Natural killer cell treated with Interleukin-12 subunit alpha and Interleukin-12 subunit beta and Interleukin-15 and Interleukin-18, amount 100 ng/mL, for 72 hours (primary cell): Measurements from ENCODE around the gene PLA2G2A. TPM values are rescaled to one million over a fixed set of nuclear protein-coding genes. Genes with fewer than 3 reads are reported as not detected.
"Not testable (repeated sequence)": the region's sequence is repeated elsewhere in the genome, so short reads cannot be mapped to it uniquely, and the experiment has no call there.

ENCODE experiments used
- ATAC-seq, 2 donors: fragments of 150-1000 bp; cut with Tn5 transposase in 1 of 2; sonication (Bioruptor Pico), chemical (Tn5 transposase) in 1 of 2; 2 replicates each; pipeline ENCODE4 v1.10.0; 2021
- DNase-seq: peaks from one replicate; pipeline ENCODE4 v3.0.0; 2022; ENCODE audit warnings: low spot score
- H3K27ac Mint-ChIP-seq, 2 donors: 1 replicate in 1 of 2; 2 replicates in 1 of 2; pipeline ENCODE4 v1.8.0; 2022; ENCODE audit warnings: mixed read lengths in 2 of 2, mild to moderate bottlenecking in 1 of 2, moderate library complexity in 1 of 2
- H3K27me3 Mint-ChIP-seq, 2 donors: 1 replicate in 1 of 2; 2 replicates in 1 of 2; pipeline ENCODE4 v1.8.0; 2022; ENCODE audit warnings: mixed read lengths in 2 of 2
- H3K36me3 Mint-ChIP-seq: one replicate; pipeline ENCODE4 v1.8.0; 2022; ENCODE audit warnings: mixed read lengths
- H3K4me1 Mint-ChIP-seq, 2 donors: 1 replicate in 1 of 2; 2 replicates in 1 of 2; pipeline ENCODE4 v1.8.0; 2022; ENCODE audit warnings: low read depth in 2 of 2, mixed read lengths in 2 of 2, mild to moderate bottlenecking in 1 of 2
- H3K4me3 Mint-ChIP-seq: one replicate; pipeline ENCODE4 v1.8.0; 2022; ENCODE audit warnings: mixed read lengths
- H3K9me3 Mint-ChIP-seq: 2 replicates; pipeline ENCODE4 v1.8.0; 2022; ENCODE audit warnings: mixed read lengths
- total RNA-seq, 2 donors: library from RNA; stranded (reverse); gene quantifications; one replicate each; pipeline ENCODE4 v1.2.3, GENCODE V29; 2022

PLA2G2A gene
- total RNA-seq, 2 donors from 2014 or later: not detected

DNA sequence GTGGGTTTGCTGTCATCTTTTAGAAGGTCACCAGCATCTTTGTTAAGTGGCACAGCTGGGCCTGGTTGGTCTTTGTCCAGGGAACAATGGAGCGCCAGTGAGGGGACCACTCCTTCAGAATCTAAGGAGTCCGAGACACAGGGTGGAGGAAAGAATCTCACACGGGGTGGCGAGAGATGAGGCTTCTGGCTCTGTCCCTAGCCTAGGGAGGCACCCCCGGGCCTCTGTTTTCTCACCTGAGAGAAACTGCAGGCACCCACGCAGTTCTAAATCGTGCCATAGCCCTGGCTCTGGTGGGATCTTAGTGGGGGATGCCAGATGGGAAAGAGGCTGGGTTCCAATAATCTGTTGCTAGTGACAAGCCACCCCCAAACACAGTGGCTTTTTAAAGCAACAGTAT is 45.1 kb downstream of the PLA2G2A start:
- H3K9me3 Mint-ChIP-seq: peaks cover 10% of the 10 kb centered on the region

DNA sequence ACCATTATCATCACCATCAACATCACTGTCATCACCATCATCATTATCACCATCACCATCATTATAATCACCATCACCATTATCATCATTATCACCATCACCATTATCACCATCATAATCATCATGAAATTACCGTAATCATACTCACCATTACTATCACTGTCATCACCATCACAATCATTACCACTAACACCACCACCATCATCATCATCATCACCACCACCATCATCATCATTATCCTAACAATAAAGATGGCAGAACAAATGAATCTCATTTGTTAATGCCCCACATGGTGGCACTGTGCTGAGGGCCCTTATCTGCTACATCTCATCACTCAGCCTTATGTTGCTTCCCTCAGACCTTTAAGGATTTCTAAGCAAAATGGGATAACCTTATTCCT is 46.6 kb downstream of the PLA2G2A start:
- H3K4me3 Mint-ChIP-seq: no peak overlapping the region
- H3K36me3 Mint-ChIP-seq: peaks cover 15% of the 10 kb centered on the region

More for the DNA sequence above, 45.1 kb downstream of the PLA2G2A start:
- DNase-seq (no peak), ATAC-seq (no peak)
- Mint-ChIP-seq H3K27me3 (peaks cover 9 to 11% of the 10 kb centered on the region in 2 donors), H3K27ac (no peak overlapping the region), H3K4me1 (no peaks in the 10 kb centered on the region), H3K36me3 (peaks cover 15% of the 10 kb centered on the region), H3K4me3 (no peak overlapping the region)

DNA sequence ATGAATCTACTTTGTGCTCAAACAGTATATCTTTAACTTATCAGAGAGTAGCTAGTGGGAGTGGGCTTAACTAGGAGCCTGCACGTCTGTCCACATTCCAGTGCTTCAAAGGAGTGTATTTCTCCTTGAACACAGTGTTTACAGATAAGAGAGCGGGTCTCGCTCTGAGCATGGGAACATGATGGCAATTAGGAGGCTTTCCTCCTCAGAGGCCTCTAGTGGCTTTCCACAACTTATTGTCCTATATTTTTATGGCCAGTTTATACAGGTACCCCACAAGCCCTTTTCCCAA is 52.3 kb downstream of the PLA2G2A start:
- H3K27me3 Mint-ChIP-seq: peaks cover 7 to 11% of the 10 kb centered on the region in 2 donors
- H3K27ac Mint-ChIP-seq: not testable (repeated sequence)

More for the DNA sequence above, 46.6 kb downstream of the PLA2G2A start:
- DNase-seq (no peak), ATAC-seq (no peak)
- Mint-ChIP-seq H3K4me1 (no peaks in the 10 kb centered on the region), H3K27ac (no peak overlapping the region), H3K9me3 (peaks cover 10% of the 10 kb centered on the region), H3K27me3 (peaks cover 8 to 16% of the 10 kb centered on the region in 2 donors)

DNA sequence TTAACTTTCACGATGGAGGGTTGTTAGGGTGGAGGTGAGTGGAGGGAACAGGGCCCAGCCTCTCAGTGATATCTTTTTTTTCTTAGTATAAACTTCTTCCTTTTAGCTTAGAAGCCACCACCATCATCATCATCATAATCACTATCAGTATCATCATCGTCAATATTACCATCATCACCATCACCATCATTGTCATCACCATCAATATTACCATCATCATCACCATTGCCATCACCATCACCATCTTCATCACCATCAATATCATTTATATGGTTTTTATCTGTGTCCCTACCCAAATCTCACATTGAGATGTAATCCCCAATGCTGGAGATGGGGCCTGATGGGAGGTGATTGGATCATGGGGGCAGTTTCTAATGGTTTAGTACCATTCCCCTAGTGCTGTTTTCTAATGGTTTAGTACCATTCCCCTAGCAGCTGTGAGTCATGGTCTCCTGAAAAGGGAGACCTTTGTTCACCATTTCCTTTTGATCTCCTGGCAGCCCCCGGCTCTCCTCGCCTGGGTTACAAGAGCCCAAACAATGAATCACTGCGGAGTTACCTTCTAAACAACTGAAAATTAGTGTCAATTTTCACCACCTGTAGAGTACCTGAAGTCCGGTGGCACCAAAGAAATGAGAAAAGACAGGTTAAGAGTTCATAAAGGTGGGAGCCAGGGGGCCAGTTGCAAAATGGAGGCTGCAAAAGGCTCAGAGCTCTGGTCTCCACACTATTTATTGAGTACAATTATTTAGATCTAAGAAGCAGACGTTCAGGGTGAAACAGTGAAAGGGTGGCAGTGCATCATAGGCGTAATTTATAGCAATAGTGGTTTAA is 52.9 kb downstream of the PLA2G2A start:
- Mint-ChIP-seq H3K4me1 (no peaks in the 10 kb centered on the region), H3K4me3 (no peak overlapping the region), H3K36me3 (peaks cover under 1% of the 10 kb centered on the region), H3K27ac (no peak overlapping the region), H3K27me3 (peaks cover 7 to 11% of the 10 kb centered on the region in 2 donors), H3K9me3 (no peaks in the 10 kb centered on the region)
- ATAC-seq (no peak), DNase-seq (no peak)

More for the DNA sequence above, 52.3 kb downstream of the PLA2G2A start:
- not testable (repeated sequence) for H3K4me1 Mint-ChIP-seq, H3K4me3 Mint-ChIP-seq, H3K9me3 Mint-ChIP-seq, DNase-seq, ATAC-seq, H3K36me3 Mint-ChIP-seq

Other genes starting within 250 kb of the PLA2G2A start
- 10 to 100 TPM; 11.7 to 20.3 TPM for gene TMCO4, start 179.7 kb downstream of the PLA2G2A start, total RNA-seq
- gene RNF186, start 164.3 kb downstream of the PLA2G2A start, total RNA-seq: not detected
- 10 to 100 TPM; 11.6 to 27.4 TPM for gene OTUD3, start 97.2 kb downstream of the PLA2G2A start, total RNA-seq
- not detected for gene PLA2G2E, start 56.0 kb downstream of the PLA2G2A start, total RNA-seq
- gene PLA2G5, start 90.6 kb upstream of the PLA2G2A start, total RNA-seq: not detected
- gene PLA2G2D, start 139.9 kb upstream of the PLA2G2A start, total RNA-seq: not detected
- not detected for gene PLA2G2F, start 159.7 kb upstream of the PLA2G2A start, total RNA-seq
- gene UBXN10, start 206.5 kb upstream of the PLA2G2A start, total RNA-seq: under 1 TPM; 0.26 to 0.56 TPM
- gene PLA2G2C, start 206.9 kb upstream of the PLA2G2A start, total RNA-seq: under 1 TPM in 1 of 2 donors, not detected in 1; 0.17 TPM